A204.1 (cell line): Measurements from ENCODE around the gene PRELID3B.

Source experiments
- FAIRE-seq: peaks from 2 replicates; lab custom pipeline; 2012; peaks lifted over from hg19 to GRCh38; lab: Jason Lieb, UNC

The PRELID3B gene

GRCh38 chr20:59042151-59042795 lies at the start of gene PRELID3B:
Gene PRELID3B (minus strand): TSS chr20:59042786. CDS start chr20:59042730, 56 bp downstream.
- FAIRE-seq: no peak

- peak; percentile 97 for FAIRE-seq
These were observed 45.3 kb upstream of the PRELID3B start for GRCh38 chr20:59087829-59088433.

- FAIRE-seq: no peak
These were observed 44.3 kb upstream of the PRELID3B start for GRCh38 chr20:59086923-59087322.

- no peak for FAIRE-seq
These were observed 41.7 kb upstream of the PRELID3B start for GRCh38 chr20:59084041-59084850.

GRCh38 chr20:59082981-59083380 lies 40.4 kb upstream of the PRELID3B start:
- no peak for FAIRE-seq

- FAIRE-seq: peak; percentile 71
These were observed 39.6 kb upstream of the PRELID3B start for GRCh38 chr20:59082077-59082740.

- no peak for FAIRE-seq
These were observed 38.5 kb upstream of the PRELID3B start for GRCh38 chr20:59081036-59081435.

GRCh38 chr20:59078231-59078630 lies 35.6 kb upstream of the PRELID3B start:
- FAIRE-seq: peak; percentile 48

- no peak for FAIRE-seq
These were observed 35.1 kb upstream of the PRELID3B start for GRCh38 chr20:59077705-59078104.

- FAIRE-seq: no peak
These were observed 33.4 kb upstream of the PRELID3B start for GRCh38 chr20:59075934-59076508.

GRCh38 chr20:59074456-59074855 lies 31.9 kb upstream of the PRELID3B start:
- peak; percentile 86 for FAIRE-seq

- no peak for FAIRE-seq
These were observed 31.0 kb upstream of the PRELID3B start for GRCh38 chr20:59073582-59073981.

- FAIRE-seq: no peak
These were observed 28.6 kb upstream of the PRELID3B start for GRCh38 chr20:59071216-59071615.

- no peak for FAIRE-seq
These were observed 26.4 kb upstream of the PRELID3B start for GRCh38 chr20:59069026-59069425.

GRCh38 chr20:59068534-59068933 lies 25.9 kb upstream of the PRELID3B start:
- FAIRE-seq: no peak

- no peak for FAIRE-seq
These were observed 21.7 kb upstream of the PRELID3B start for GRCh38 chr20:59064214-59064722.

- no peak for FAIRE-seq
These were observed 21.0 kb upstream of the PRELID3B start for GRCh38 chr20:59063358-59064213.

- FAIRE-seq: no peak
These were observed 19.5 kb upstream of the PRELID3B start for GRCh38 chr20:59062081-59062480.

- FAIRE-seq: no peak
These were observed 12.7 kb upstream of the PRELID3B start for GRCh38 chr20:59055302-59055701.

- no peak for FAIRE-seq
These were observed 9.1 kb upstream of the PRELID3B start for GRCh38 chr20:59051666-59052185.

GRCh38 chr20:59050437-59050836 lies 7.9 kb upstream of the PRELID3B start:
- no peak for FAIRE-seq
